HepG2 (cell line): ENCODE measurements around the gene DBNDD2. TPM values are rescaled to one million over a fixed set of nuclear protein-coding genes. Genes with fewer than 3 reads are reported as not detected.

ENCODE experiments used
- AFF4 ChIP-seq: sonication (generic); formaldehyde crosslinking; IDR thresholded peaks from 2 replicates; pipeline ENCODE4 v1.4.0; 2020; ENCODE audit warnings: missing genetic modification reagents
- AHR ChIP-seq: IDR thresholded peaks from 2 replicates; pipeline ENCODE4 v1.6.1; 2018; ENCODE audit warnings: missing genetic modification reagents, missing compliant biosample characterization
- BATF2 ChIP-seq: sonication (generic); formaldehyde crosslinking; IDR thresholded peaks from 2 replicates; pipeline ENCODE4 v1.8.0; 2022; ENCODE audit warnings: mild to moderate bottlenecking, missing genetic modification reagents, moderate library complexity
- HIVEP1 ChIP-seq: sonication (generic); formaldehyde crosslinking; IDR thresholded peaks from 2 replicates; pipeline ENCODE4 v1.4.0; 2020; ENCODE audit warnings: mild to moderate bottlenecking, missing genetic modification reagents
- MAX ChIP-seq: IDR thresholded peaks from 2 replicates; pipeline ENCODE4 v1.6.1; 2012; ENCODE audit warnings: inconsistent platforms
- NFRKB ChIP-seq: fragments of 450-650 bp; IDR thresholded peaks from 2 replicates; pipeline ENCODE4 v1.6.1; 2017
- NFYB ChIP-seq: sonication (generic); formaldehyde crosslinking; IDR thresholded peaks from 2 replicates; pipeline ENCODE4 v1.4.0; 2020; ENCODE audit warnings: missing genetic modification reagents
- PAWR ChIP-seq: sonication (generic); formaldehyde crosslinking; IDR thresholded peaks from 2 replicates; pipeline ENCODE4 v1.4.0; 2020; ENCODE audit warnings: missing genetic modification reagents, mild to moderate bottlenecking, borderline replicate concordance
- PHF20 ChIP-seq: sonication (generic); formaldehyde crosslinking; IDR thresholded peaks from 2 replicates; pipeline ENCODE4 v1.5.0; 2020; ENCODE audit warnings: mild to moderate bottlenecking, missing genetic modification reagents
- SALL2 ChIP-seq: sonication (generic); formaldehyde crosslinking; IDR thresholded peaks from 2 replicates; pipeline ENCODE4 v1.8.1; 2023; ENCODE audit warnings: mild to moderate bottlenecking, missing genetic modification reagents, inconsistent platforms
- SATB2 ChIP-seq: sonication (generic); formaldehyde crosslinking; IDR thresholded peaks from 2 replicates; pipeline ENCODE4 v1.5.0; 2020; ENCODE audit warnings: missing genetic modification reagents
- SETDB1 ChIP-seq: sonication (generic); formaldehyde crosslinking; IDR thresholded peaks from 2 replicates; pipeline ENCODE4 v1.5.1; 2020; ENCODE audit warnings: missing genetic modification reagents, mild to moderate bottlenecking, borderline replicate concordance
- SRY ChIP-seq: sonication (generic); formaldehyde crosslinking; IDR thresholded peaks from 2 replicates; pipeline ENCODE4 v1.8.0; 2022; ENCODE audit warnings: mild to moderate bottlenecking, missing genetic modification reagents
- THAP7 ChIP-seq: sonication (generic); formaldehyde crosslinking; IDR thresholded peaks from 2 replicates; pipeline ENCODE4 v1.8.1; 2023; ENCODE audit warnings: mild to moderate bottlenecking, missing genetic modification reagents
- ZFP82 ChIP-seq: sonication (generic); formaldehyde crosslinking; IDR thresholded peaks from 2 replicates; pipeline ENCODE4 v1.5.1; 2020; ENCODE audit warnings: mild to moderate bottlenecking, missing genetic modification reagents, borderline replicate concordance
- ZKSCAN1 ChIP-seq: fragments of 150-350 bp; IDR thresholded peaks from 2 replicates; pipeline ENCODE4 v1.6.1; 2014; ENCODE audit warnings: low read length
- ZNF414 ChIP-seq: sonication (generic); formaldehyde crosslinking; IDR thresholded peaks from 2 replicates; pipeline ENCODE4 v1.5.0; 2020; ENCODE audit warnings: missing genetic modification reagents
- ZNF446 ChIP-seq: sonication (generic); formaldehyde crosslinking; IDR thresholded peaks from 2 replicates; pipeline ENCODE4 v1.5.0; 2020; ENCODE audit warnings: mild to moderate bottlenecking, missing genetic modification reagents
- ZNF550 ChIP-seq: sonication (generic); formaldehyde crosslinking; IDR thresholded peaks from 2 replicates; pipeline ENCODE4 v1.4.0; 2020; ENCODE audit warnings: mild to moderate bottlenecking, missing genetic modification reagents, borderline replicate concordance
- ZNF558 ChIP-seq: sonication (generic); formaldehyde crosslinking; IDR thresholded peaks from 2 replicates; pipeline ENCODE4 v1.9.0; 2022; ENCODE audit warnings: mild to moderate bottlenecking, missing genetic modification reagents, borderline replicate concordance
- ZNF597 ChIP-seq: sonication (generic); formaldehyde crosslinking; IDR thresholded peaks from 2 replicates; pipeline ENCODE4 v1.5.0; 2020; ENCODE audit warnings: missing genetic modification reagents
- ZNF619 ChIP-seq: sonication (generic); formaldehyde crosslinking; IDR thresholded peaks from 2 replicates; pipeline ENCODE4 v1.4.0; 2020; ENCODE audit warnings: mild to moderate bottlenecking, missing genetic modification reagents
- ZNF740 ChIP-seq: sonication (generic); formaldehyde crosslinking; IDR thresholded peaks from 2 replicates; pipeline ENCODE4 v1.4.0; 2020; ENCODE audit warnings: missing genetic modification reagents
- polyA plus RNA-seq, 8 experiments: library from polyadenylated mRNA; depleted of rRNA in 3 of 8; stranded (reverse) in 7 of 8; unstranded in 1 of 8; fragments of >200 nt; fragmentation: Illumina TruSeq in 4 of 8; extraction: Trizol in 4 of 8; gene quantifications; 2 replicates each; pipeline versions ENCODE4 v1.2.1 to v1.2.3, GENCODE V29; 2011 to 2016; ENCODE audit warnings: low read depth in 4 of 8, missing spikeins in 1 of 8, mixed read lengths in 1 of 8; ENCODE audit not compliant: insufficient read depth in 1 of 8
- total RNA-seq, 5 experiments: library from RNA; depleted of rRNA; stranded (reverse); fragments of >200 nt; fragmentation: Illumina TruSeq; extraction: Trizol; gene quantifications; 2 replicates each; pipeline ENCODE4 v1.2.3, GENCODE V29; 2016; ENCODE audit warnings: low read depth in 1 of 5

Gene DBNDD2
- total and polyA plus RNA-seq, 2 of the 13 experiments (the other 11 are each of a cell fraction or from before 2014, with no cell fraction given) = 16.7 to 47.6 TPM

- TF ChIP-seq ZNF740 = no peak
- no peak for TF ChIP-seq SATB2 (CRISPR knock-in tag)
- no peak for TF ChIP-seq AFF4
- no peak for TF ChIP-seq SETDB1 (CRISPR knock-in tag)
- TF ChIP-seq ZNF446 (CRISPR knock-in tag) = no peak
- peak; percentile 85; the same call in 1 of the 2 replicates for TF ChIP-seq PAWR (CRISPR knock-in tag)
- TF ChIP-seq NFYB (CRISPR knock-in tag) = 0 out of 2 replicates have a peak, but pooled peaks have one; percentile 35
- TF ChIP-seq ZFP82 = no peak
- TF ChIP-seq ZNF558 = 0 out of 2 replicates have a peak, but pooled peaks have one; percentile 23
- TF ChIP-seq ZKSCAN1 = no peak
- TF ChIP-seq BATF2 (CRISPR knock-in tag) = no peak
- peak; percentile 79; the same call in 1 of the 2 replicates for TF ChIP-seq AHR (CRISPR knock-in tag)
- peak; percentile 46; the same call in 1 of the 2 replicates for TF ChIP-seq MAX
- TF ChIP-seq ZNF550 = no peak
- TF ChIP-seq HIVEP1 (CRISPR knock-in tag) = peak; percentile 79
- no peak for TF ChIP-seq PHF20 (CRISPR knock-in tag)
- peak; percentile 98 for TF ChIP-seq ZNF619
- TF ChIP-seq THAP7 (CRISPR knock-in tag) = no peak
- TF ChIP-seq SRY (CRISPR knock-in tag) = peak; percentile 69; the same call in 1 of the 2 replicates
- TF ChIP-seq ZNF597 (CRISPR knock-in tag) = no peak
- peak; percentile 77; the same call in 1 of the 2 replicates for TF ChIP-seq ZNF414 (CRISPR knock-in tag)
- 0 out of 2 replicates have a peak, but pooled peaks have one; percentile 42 for TF ChIP-seq SALL2
- no peak for TF ChIP-seq NFRKB
Measured at GRCh38 chr20:45436732-45437485, 28.8 kb downstream of the DBNDD2 start (continued).
